ENCODE results near the gene ALOX5AP. TPM values are rescaled to one million over a fixed set of nuclear protein-coding genes. Genes with fewer than 3 reads are reported as not detected.
A peak's percentile ranks its signal among the peaks of the same experiment; 100 is the strongest.

ALOX5AP gene
- total RNA-seq, 1 donor from 2014 or later = 7.2 TPM

DNA sequence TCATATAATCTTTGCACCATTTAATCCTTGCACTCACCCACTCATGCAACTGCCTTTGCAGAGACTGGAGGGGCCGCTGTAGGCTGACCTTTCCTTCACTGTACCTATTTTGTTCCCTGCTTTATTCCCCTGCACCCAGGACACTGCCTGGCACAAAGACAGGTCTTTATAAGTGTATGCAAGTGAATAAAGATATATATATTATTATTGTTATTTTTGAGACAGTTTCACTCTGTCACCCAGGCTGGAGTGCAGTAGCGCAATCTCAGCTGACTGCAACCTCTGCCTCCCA lies 3.8 kb downstream of the ALOX5AP start:
- H3K4me3 ChIP-seq = no peak overlapping the region
- DNase-seq = no peak
- TF ChIP-seq, protein P1, sequence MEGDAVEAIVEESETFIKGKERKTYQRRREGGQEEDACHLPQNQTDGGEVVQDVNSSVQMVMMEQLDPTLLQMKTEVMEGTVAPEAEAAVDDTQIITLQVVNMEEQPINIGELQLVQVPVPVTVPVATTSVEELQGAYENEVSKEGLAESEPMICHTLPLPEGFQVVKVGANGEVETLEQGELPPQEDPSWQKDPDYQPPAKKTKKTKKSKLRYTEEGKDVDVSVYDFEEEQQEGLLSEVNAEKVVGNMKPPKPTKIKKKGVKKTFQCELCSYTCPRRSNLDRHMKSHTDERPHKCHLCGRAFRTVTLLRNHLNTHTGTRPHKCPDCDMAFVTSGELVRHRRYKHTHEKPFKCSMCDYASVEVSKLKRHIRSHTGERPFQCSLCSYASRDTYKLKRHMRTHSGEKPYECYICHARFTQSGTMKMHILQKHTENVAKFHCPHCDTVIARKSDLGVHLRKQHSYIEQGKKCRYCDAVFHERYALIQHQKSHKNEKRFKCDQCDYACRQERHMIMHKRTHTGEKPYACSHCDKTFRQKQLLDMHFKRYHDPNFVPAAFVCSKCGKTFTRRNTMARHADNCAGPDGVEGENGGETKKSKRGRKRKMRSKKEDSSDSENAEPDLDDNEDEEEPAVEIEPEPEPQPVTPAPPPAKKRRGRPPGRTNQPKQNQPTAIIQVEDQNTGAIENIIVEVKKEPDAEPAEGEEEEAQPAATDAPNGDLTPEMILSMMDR (IDR thresholded peaks at IDR 0.05; ENCODE audit: borderline replicate concordance) = no peak
- no peaks in the 10 kb centered on the region for H3K9me3 ChIP-seq (replicated peaks)
- peaks cover 14% of the 10 kb centered on the region for H3K4me1 ChIP-seq
- H3K27me3 ChIP-seq (ENCODE audit: low read depth) = no peaks in the 10 kb centered on the region
- H3K27ac ChIP-seq (replicated peaks) = no peak overlapping the region
- intact Hi-C loops (cut with micrococcal nuclease) = no loop called here
- no peaks in the 10 kb centered on the region for H3K36me3 ChIP-seq

DNA sequence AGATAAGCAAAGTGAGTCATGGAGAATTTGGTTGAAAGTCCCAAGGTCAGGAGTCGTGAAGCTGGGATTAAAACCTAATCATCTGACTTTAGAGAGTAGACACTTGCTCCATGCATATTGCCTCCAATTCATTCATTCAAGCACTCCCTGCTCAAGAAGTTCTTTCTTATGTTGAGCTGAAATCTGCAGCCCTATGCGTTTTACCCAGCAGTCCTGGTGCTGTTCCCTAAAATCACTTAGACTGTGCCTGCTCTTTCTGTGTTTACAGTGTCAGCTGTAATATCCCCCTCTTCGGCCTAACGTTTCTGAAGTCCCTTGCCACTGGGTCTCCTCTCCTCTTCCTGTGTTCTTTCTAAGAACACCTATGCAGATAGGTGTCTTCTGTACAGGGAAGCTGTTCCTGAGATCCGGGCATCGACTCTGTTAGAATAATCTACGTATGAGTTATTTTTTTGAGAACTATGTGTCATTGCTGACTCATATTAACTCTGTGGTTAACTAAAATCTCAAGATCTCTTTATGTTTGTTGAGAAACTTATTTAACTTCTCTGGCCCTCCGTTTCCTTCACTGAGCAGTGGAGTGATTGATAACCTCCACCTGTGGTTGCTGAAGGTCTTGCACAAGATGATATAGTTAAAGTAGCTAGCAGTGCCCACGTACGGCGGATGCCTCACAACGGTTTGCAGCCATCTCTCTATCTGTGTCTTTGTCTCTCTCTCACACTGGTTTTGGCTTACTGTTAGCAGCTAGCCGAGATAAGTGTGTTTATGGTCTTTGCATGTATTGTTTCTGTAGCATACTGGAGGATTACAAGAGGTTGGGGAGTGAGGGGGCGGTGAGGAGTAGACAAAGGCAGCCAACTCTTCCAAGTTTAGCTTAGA lies 4.7 kb downstream of the ALOX5AP start:
- no peaks in the 10 kb centered on the region for H3K27me3 ChIP-seq (ENCODE audit: low read depth)
- TF ChIP-seq, protein P1 (IDR thresholded peaks at IDR 0.05; ENCODE audit: borderline replicate concordance) = no peak
- no peaks in the 10 kb centered on the region for H3K36me3 ChIP-seq
- peaks cover 21% of the 10 kb centered on the region for H3K4me1 ChIP-seq
- no peaks in the 10 kb centered on the region for H3K9me3 ChIP-seq (replicated peaks)
- no peak overlapping the region for H3K27ac ChIP-seq (replicated peaks)
- DNase-seq = no peak
- intact Hi-C loops (cut with micrococcal nuclease) = no loop called here
- H3K4me3 ChIP-seq = no peak overlapping the region

GRCh38 chr13:30742901-30743300 lies 7.6 kb downstream of the ALOX5AP start:
- no peak overlapping the region for H3K27ac ChIP-seq (replicated peaks)
- H3K4me1 ChIP-seq = peaks cover 42% of the 10 kb centered on the region
- H3K27me3 ChIP-seq (ENCODE audit: low read depth) = no peaks in the 10 kb centered on the region
- no peaks in the 10 kb centered on the region for H3K36me3 ChIP-seq
- no peaks in the 10 kb centered on the region for H3K9me3 ChIP-seq (replicated peaks)
- no peak for DNase-seq
- TF ChIP-seq, protein P1 (IDR thresholded peaks at IDR 0.05; ENCODE audit: borderline replicate concordance) = no peak
- intact Hi-C loops (cut with micrococcal nuclease) = no loop called here
- H3K4me3 ChIP-seq = no peak overlapping the region

- intact Hi-C loops (cut with micrococcal nuclease) = no loop called here
- Histone ChIP-seq H3K36me3 (no peaks in the 10 kb centered on the region), H3K4me3 (no peak overlapping the region), H3K4me1 (peaks cover 42% of the 10 kb centered on the region), H3K27ac (replicated peaks) (peak overlapping the region; percentile 50), H3K9me3 (replicated peaks) (no peaks in the 10 kb centered on the region), H3K27me3 (ENCODE audit: low read depth) (no peaks in the 10 kb centered on the region)
- DNase-seq = no peak
- TF ChIP-seq, protein P1 (IDR thresholded peaks at IDR 0.05; ENCODE audit: borderline replicate concordance) = no peak
These were observed 8.1 kb downstream of the ALOX5AP start for GRCh38 chr13:30743319-30744055.

DNA sequence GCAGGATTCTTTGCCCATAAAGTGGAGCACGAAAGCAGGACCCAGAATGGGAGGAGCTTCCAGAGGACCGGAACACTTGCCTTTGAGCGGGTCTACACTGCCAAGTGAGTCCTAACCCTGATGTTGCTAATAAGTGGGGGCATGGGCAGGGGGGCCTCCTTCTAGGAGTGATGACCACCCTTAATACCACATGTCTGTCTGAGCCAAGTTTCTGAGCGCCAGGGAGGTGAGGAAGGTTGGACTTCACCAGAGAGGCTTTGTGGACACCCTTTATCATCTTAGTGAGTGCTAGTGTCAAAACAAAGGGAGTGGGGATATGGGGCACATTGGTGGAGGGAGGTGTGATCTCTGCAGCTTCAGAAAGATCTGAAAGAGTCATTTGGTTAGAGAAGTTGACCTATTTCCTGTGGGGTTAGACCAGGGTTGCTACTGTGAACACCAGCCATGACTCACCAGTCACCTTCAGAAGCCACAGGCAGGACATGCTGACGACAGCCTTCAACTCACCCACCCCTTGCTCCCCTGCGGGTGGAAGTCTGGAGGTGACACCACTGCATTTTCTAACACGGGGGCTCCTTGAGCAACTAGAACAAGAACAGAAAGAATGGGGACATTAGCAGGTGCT lies 8.8 kb downstream of the ALOX5AP start:
- no peaks in the 10 kb centered on the region for H3K27me3 ChIP-seq (ENCODE audit: low read depth)
- no peaks in the 10 kb centered on the region for H3K36me3 ChIP-seq
- H3K9me3 ChIP-seq (replicated peaks) = no peaks in the 10 kb centered on the region
- peaks cover 42% of the 10 kb centered on the region for H3K4me1 ChIP-seq
- DNase-seq = no peak
- no peak overlapping the region for H3K4me3 ChIP-seq
- TF ChIP-seq, protein P1 (IDR thresholded peaks at IDR 0.05; ENCODE audit: borderline replicate concordance) = no peak
- intact Hi-C loops (cut with micrococcal nuclease) = no loop called here
- H3K27ac ChIP-seq (replicated peaks) = peak overlapping the region; percentile 50
